Ascending aorta (tissue), 2 donors: Measurements from ENCODE around the gene SEC31A. TPM values are rescaled to one million over a fixed set of nuclear protein-coding genes. Genes with fewer than 3 reads are reported as not detected.

Experiments used
- DNase-seq, 2 donors: peaks; one replicate each; pipeline ENCODE4 v3.0.0-alpha.2; 2019; ENCODE audit warnings: low spot score in 2 of 2
- H3K27ac ChIP-seq, 2 donors: fragments of 200-600 bp; sonication (generic); one replicate each; pipeline ENCODE4 v1.5.1; 2016 to 2017; ENCODE audit warnings: mild to moderate bottlenecking in 1 of 2
- H3K27me3 ChIP-seq: fragments of 200-600 bp; sonication (generic); one replicate; pipeline ENCODE4 v1.5.1; 2017
- H3K36me3 ChIP-seq, 2 donors: fragments of 200-600 bp; sonication (generic); one replicate each; pipeline ENCODE4 v1.5.1; 2016
- H3K4me1 ChIP-seq, 2 donors: fragments of 200-600 bp; sonication (generic); one replicate each; pipeline ENCODE4 v1.5.1; 2016 to 2017; ENCODE audit warnings: mild to moderate bottlenecking in 1 of 2
- H3K4me3 ChIP-seq, 2 donors: fragments of 200-600 bp; sonication (generic); one replicate each; pipeline ENCODE4 v1.5.1; 2016 to 2017; ENCODE audit warnings: mild to moderate bottlenecking in 1 of 2
- H3K9me3 ChIP-seq, 2 donors: fragments of 200-600 bp; sonication (generic); one replicate each; pipeline ENCODE4 v1.5.1; 2016
- CTCF ChIP-seq, 3 experiments: fragments of 200-600 bp in 2 of 3; fragments of 450-650 bp in 1 of 3; sonication (generic) in 2 of 3; IDR thresholded peaks; one replicate each; pipeline ENCODE4 v1.5.1; 2016 to 2019; ENCODE audit warnings: antibody characterized with exemption in 3 of 3, mild to moderate bottlenecking in 1 of 3, moderate library complexity in 1 of 3
- intact Hi-C: fragments of 100-400 bp; cut with DNase I; formaldehyde crosslinking; loops from one replicate; pipeline ENCODE4 v1.15.1; 2023
- total RNA-seq: library from RNA; depleted of rRNA; stranded (reverse); fragments of >200 nt; gene quantifications from one replicate; pipeline ENCODE4 v1.1.0, GENCODE V29; 2016

The SEC31A gene
- total RNA-seq, 1 donor from 2014 or later: 100 TPM

GRCh38 chr4:82792912-82793649, 97.9 kb downstream of the SEC31A start:
- Histone ChIP-seq H3K4me3 (no peak overlapping the region), H3K36me3 (no peaks in the 10 kb centered on the region), H3K9me3 (no peaks in the 10 kb centered on the region), H3K4me1 (no peaks in the 10 kb centered on the region), H3K27me3 (no peaks in the 10 kb centered on the region), H3K27ac (no peak overlapping the region)
- no peak for TF ChIP-seq CTCF (IDR thresholded peaks at IDR 0.05)
- no peak for DNase-seq
- intact Hi-C loops: loop anchor here (10.0 kb wide), 1 partner anchor 328 kb away; no protein-coding TSS in a partner anchor

GRCh38 chr4:82791179-82791578, 99.8 kb downstream of the SEC31A start:
- intact Hi-C loops: loop anchor here (10.0 kb wide), 1 partner anchor 326 kb away; no protein-coding TSS in a partner anchor

GRCh38 chr4:82790060-82790660, 100.8 kb downstream of the SEC31A start:
- no peaks in the 10 kb centered on the region for H3K9me3 ChIP-seq
- DNase-seq: no peak
- H3K36me3 ChIP-seq: no peaks in the 10 kb centered on the region
- TF ChIP-seq CTCF (IDR thresholded peaks at IDR 0.05): no peak
- H3K27ac ChIP-seq: no peak overlapping the region
- no peak overlapping the region for H3K4me3 ChIP-seq
- H3K4me1 ChIP-seq: no peaks in the 10 kb centered on the region
- H3K27me3 ChIP-seq: no peaks in the 10 kb centered on the region
- intact Hi-C loops: loop anchor here (10.0 kb wide), 1 partner anchor 325 kb away; no protein-coding TSS in a partner anchor

More at GRCh38 chr4:82791179-82791578, 99.8 kb downstream of the SEC31A start:
- TF ChIP-seq CTCF (IDR thresholded peaks at IDR 0.05): no peak
- no peaks in the 10 kb centered on the region for H3K4me1 ChIP-seq
- H3K4me3 ChIP-seq: no peak overlapping the region
- H3K36me3 ChIP-seq: no peaks in the 10 kb centered on the region
- no peaks in the 10 kb centered on the region for H3K9me3 ChIP-seq
- no peak overlapping the region for H3K27ac ChIP-seq
- DNase-seq: no peak
- no peaks in the 10 kb centered on the region for H3K27me3 ChIP-seq

GRCh38 chr4:82789025-82789776, 101.8 kb downstream of the SEC31A start:
- Histone ChIP-seq H3K36me3 (no peaks in the 10 kb centered on the region), H3K4me3 (no peak overlapping the region), H3K27ac (no peak overlapping the region), H3K4me1 (no peaks in the 10 kb centered on the region), H3K27me3 (no peaks in the 10 kb centered on the region), H3K9me3 (no peaks in the 10 kb centered on the region)
- no peak for TF ChIP-seq CTCF (IDR thresholded peaks at IDR 0.05)
- no peak for DNase-seq
- intact Hi-C loops: no loop called here

GRCh38 chr4:82787342-82787741, 103.6 kb downstream of the SEC31A start:
- intact Hi-C loops: no loop called here
- H3K4me1 ChIP-seq: no peaks in the 10 kb centered on the region
- no peak overlapping the region for H3K27ac ChIP-seq

More at GRCh38 chr4:82787342-82787741, 103.6 kb downstream of the SEC31A start:
- DNase-seq: no peak
- H3K9me3 ChIP-seq: no peaks in the 10 kb centered on the region
- H3K27me3 ChIP-seq: no peaks in the 10 kb centered on the region
- no peak for TF ChIP-seq CTCF (IDR thresholded peaks at IDR 0.05)
- H3K4me3 ChIP-seq: no peak overlapping the region
- no peaks in the 10 kb centered on the region for H3K36me3 ChIP-seq
